H1 (cell line): ENCODE results near the gene SLC43A2. TPM values are rescaled to one million over a fixed set of nuclear protein-coding genes. Genes with fewer than 3 reads are reported as not detected.

ENCODE experiments used
- CBX5 ChIP-seq: fragments of 300-800, 300-1000 bp; sonication (generic); IDR thresholded peaks from 2 replicates; pipeline ENCODE4 v1.7.1; 2016; ENCODE audit warnings: antibody characterized with exemption, low read length, low read depth
- EP300 ChIP-seq, 2 experiments: IDR thresholded peaks; 1 replicate in 1 of 2; 2 replicates in 1 of 2; pipeline ENCODE4 v1.6.1; 2011 to 2012; ENCODE audit warnings: low read depth in 2 of 2, low read length in 2 of 2, mild to moderate bottlenecking in 2 of 2, borderline replicate concordance in 1 of 2, inconsistent platforms in 1 of 2, moderate library complexity in 1 of 2
- FOSL1 ChIP-seq: IDR thresholded peaks from 2 replicates; pipeline ENCODE4 v1.6.1; 2011; ENCODE audit warnings: mild to moderate bottlenecking, low read depth, low read length, moderate library complexity; ENCODE audit not compliant: insufficient read depth
- RBBP5 ChIP-seq: IDR thresholded peaks from 2 replicates; pipeline ENCODE4 v1.7.1; 2012; ENCODE audit warnings: low read depth, mild to moderate bottlenecking, inconsistent platforms, low read length, moderate library complexity, borderline replicate concordance
- RXRA ChIP-seq: IDR thresholded peaks from 2 replicates; pipeline ENCODE4 v1.6.1; 2011; ENCODE audit warnings: low read depth, mild to moderate bottlenecking, low read length, moderate library complexity; ENCODE audit not compliant: insufficient read depth
- SIX5 ChIP-seq: IDR thresholded peaks from 2 replicates; pipeline ENCODE4 v1.6.1; 2011; ENCODE audit warnings: mild to moderate bottlenecking, low read depth, low read length
- TEAD4 ChIP-seq: IDR thresholded peaks from 2 replicates; pipeline ENCODE4 v1.6.1; 2012; ENCODE audit warnings: low read depth, low read length, inconsistent platforms, mixed read lengths
- polyA plus RNA-seq, 7 experiments: library from polyadenylated mRNA; depleted of rRNA in 3 of 7; stranded (reverse) in 5 of 7; unstranded in 2 of 7; fragments of >200 nt in 5 of 7; fragments of 200-250 nt in 2 of 7; gene quantifications; 1 replicate in 5 of 7; 2 replicates in 1 of 7; 4 replicates in 1 of 7; pipeline versions ENCODE4 v1.2.1 to v1.2.3, GENCODE V29; 2011 to 2013; ENCODE audit warnings: missing spikeins in 2 of 7, mixed read lengths in 2 of 7
- total RNA-seq: library from RNA; stranded (reverse); fragmentation: NEBNext Ultra II Directional; extraction: Animal tissue kit (Norgen Biotek cat#: 25700); gene quantifications from 2 replicates; pipeline ENCODE4 v1.2.1, GENCODE V29; 2021

SLC43A2 gene
- total and polyA plus RNA-seq, 2 of the 8 experiments (the other 6 are each of a cell fraction or from before 2014, with no cell fraction given) = 6.6 to 10.5 TPM

- TF ChIP-seq FOSL1 = no peak
- no peak for TF ChIP-seq RBBP5
- no peak for TF ChIP-seq EP300 (IDR thresholded peaks at IDR 0.05; ENCODE audit: borderline replicate concordance in 1 of 2, low read depth in 2 of 2, low read length in 2 of 2)
- TF ChIP-seq SIX5 = no peak
- no peak for TF ChIP-seq RXRA
- TF ChIP-seq TEAD4 = no peak
- no peak for TF ChIP-seq CBX5
- TF ChIP-seq, all 59 proteins: peak for 0
Observed at GRCh38 chr17:1539811-1540210, 88.8 kb downstream of the SLC43A2 start (continued).
